Testis (tissue), 2 donors: ENCODE data around the gene SFTPB.

Experiments used
- CTCF ChIP-seq, 3 experiments: fragments of 450-650 bp in 2 of 3; fragments of 200-600 bp in 1 of 3; sonication (generic) in 1 of 3; IDR thresholded peaks; one replicate each; pipeline ENCODE4 v1.5.1; 2016 to 2019; ENCODE audit warnings: antibody characterized with exemption in 3 of 3, mild to moderate bottlenecking in 2 of 3, moderate library complexity in 1 of 3
- POLR2A ChIP-seq: fragments of 450-650 bp; IDR thresholded peaks from one replicate; pipeline ENCODE4 v1.6.1; 2017; ENCODE audit warnings: antibody characterized with exemption, mild to moderate bottlenecking, moderate library complexity

GRCh38 chr2:85646166-85646565 is 21.8 kb downstream of the SFTPB start:
- TF ChIP-seq CTCF (IDR thresholded peaks at IDR 0.05) (no peak), POLR2A (no peak)
